Activated T-cell treated with anti-CD3 and anti-CD28 coated beads, Interleukin-2, amount 50 U/mL, for 72 hours (primary cell): ENCODE data around the gene P2RX2. TPM values are rescaled to one million over a fixed set of nuclear protein-coding genes. Genes with fewer than 3 reads are reported as not detected.

Experiments
- ATAC-seq, 2 donors: fragments of 150-1000 bp; cut with Tn5 transposase; replicated peaks in 1 of 2; 2 replicates each; pipeline ENCODE4 v1.10.0; 2021; ENCODE audit warnings: moderate library complexity in 2 of 2, mild to moderate bottlenecking in 1 of 2
- DNase-seq, 2 donors: peaks; one replicate each; pipeline ENCODE4 v3.0.0; 2021 to 2022; ENCODE audit warnings: mixed read lengths in 1 of 2
- H3K27ac Mint-ChIP-seq: one replicate; pipeline ENCODE4 v1.8.0; 2022; ENCODE audit warnings: mild to moderate bottlenecking, moderate library complexity, mixed read lengths
- H3K27me3 Mint-ChIP-seq: one replicate; pipeline ENCODE4 v1.8.0; 2022; ENCODE audit warnings: low read depth, mixed read lengths
- H3K36me3 Mint-ChIP-seq, 2 donors: one replicate each; pipeline ENCODE4 v1.8.0; 2022; ENCODE audit warnings: mixed read lengths in 2 of 2, mild to moderate bottlenecking in 1 of 2; ENCODE audit not compliant: insufficient read depth in 2 of 2
- H3K4me1 Mint-ChIP-seq: one replicate; pipeline ENCODE4 v1.8.0; 2022; ENCODE audit warnings: low read depth, mixed read lengths
- H3K4me3 Mint-ChIP-seq, 2 donors: one replicate each; pipeline ENCODE4 v1.8.0; 2022; ENCODE audit warnings: mild to moderate bottlenecking in 2 of 2, mixed read lengths in 2 of 2, moderate library complexity in 2 of 2
- H3K9me3 Mint-ChIP-seq, 2 donors: one replicate each; pipeline ENCODE4 v1.8.0; 2022; ENCODE audit warnings: mixed read lengths in 2 of 2
- total RNA-seq, 2 donors: library from RNA; stranded (reverse); gene quantifications; one replicate each; pipeline ENCODE4 v1.2.3, GENCODE V29; 2022

P2RX2 gene
- total RNA-seq, 2 donors from 2014 or later = not detected

DNA sequence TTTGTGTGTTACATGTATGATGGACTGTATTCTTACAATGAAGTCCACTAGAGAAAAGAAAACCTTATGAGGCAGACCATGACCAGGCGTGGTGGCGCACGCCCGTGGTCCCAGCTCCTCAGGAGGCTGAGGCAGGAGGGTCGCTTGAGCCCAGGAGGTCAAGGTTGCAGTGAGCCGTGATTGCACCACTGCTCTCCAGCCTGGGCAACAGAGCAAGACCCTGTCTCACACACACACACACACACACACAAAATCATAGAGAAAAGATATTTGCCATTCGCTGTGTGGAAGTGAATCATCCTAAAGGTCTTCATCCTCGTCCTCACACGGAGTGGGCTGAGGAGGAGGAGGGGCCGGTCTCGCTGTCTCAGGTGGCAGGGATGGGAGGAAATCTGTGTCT, 40.5 kb upstream of the P2RX2 start:
- Mint-ChIP-seq H3K4me1 (no peaks in the 10 kb centered on the region), H3K27ac (no peak overlapping the region), H3K36me3 (peaks cover 0 to 3% of the 10 kb centered on the region in 2 donors), H3K9me3 (no peaks in the 10 kb centered on the region), H3K4me3 (no peak overlapping the region), H3K27me3 (no peaks in the 10 kb centered on the region)
- no peak for ATAC-seq
- no peak for DNase-seq

DNA sequence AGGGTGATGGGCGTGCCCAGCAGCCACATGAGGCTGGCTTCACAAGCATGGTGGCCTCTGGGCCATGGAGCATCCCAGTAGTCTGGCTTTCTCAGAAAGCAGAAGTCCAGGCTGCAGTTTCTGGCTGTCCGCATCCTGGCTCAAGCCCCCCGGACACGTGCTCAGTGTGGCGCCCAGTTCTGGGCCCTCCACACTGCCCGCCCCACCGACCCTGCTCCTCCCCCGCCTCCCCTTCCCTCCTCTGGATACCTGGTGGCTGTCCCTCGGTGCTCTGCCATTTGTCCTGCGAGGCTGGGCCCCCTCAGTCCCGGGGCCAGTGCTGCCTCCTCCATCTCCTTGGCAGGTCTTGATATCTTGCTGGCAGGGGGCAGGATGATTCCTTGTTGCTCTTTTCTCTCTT, 39.8 kb upstream of the P2RX2 start:
- DNase-seq (no peak), ATAC-seq (no peak)
- Mint-ChIP-seq H3K27me3 (no peaks in the 10 kb centered on the region), H3K9me3 (no peaks in the 10 kb centered on the region), H3K27ac (no peak overlapping the region), H3K4me1 (no peaks in the 10 kb centered on the region), H3K4me3 (no peak overlapping the region), H3K36me3 (peaks cover 2 to 3% of the 10 kb centered on the region in 2 donors)

DNA sequence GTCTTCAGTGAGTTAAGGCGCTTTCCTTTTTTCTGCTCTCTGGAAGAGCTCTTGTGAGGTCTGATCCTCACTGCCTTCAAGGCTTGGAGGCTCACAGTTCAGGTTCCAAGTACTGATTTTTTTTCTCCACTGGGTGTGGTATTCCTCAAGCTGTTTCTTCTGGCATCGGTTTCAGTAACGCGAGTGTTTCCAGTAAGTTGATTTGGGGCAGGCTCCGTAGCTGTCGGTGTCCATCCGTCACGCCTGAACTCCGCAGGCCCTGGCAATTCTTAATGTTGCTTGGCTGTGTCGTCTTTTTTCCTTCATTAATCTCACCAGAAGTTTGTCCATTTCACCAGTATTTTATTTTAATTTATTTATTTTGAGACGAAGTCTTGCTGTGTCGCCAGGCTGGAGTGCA, 38.8 kb upstream of the P2RX2 start:
- no peak for ATAC-seq
- no peaks in the 10 kb centered on the region for H3K4me1 Mint-ChIP-seq

DNA sequence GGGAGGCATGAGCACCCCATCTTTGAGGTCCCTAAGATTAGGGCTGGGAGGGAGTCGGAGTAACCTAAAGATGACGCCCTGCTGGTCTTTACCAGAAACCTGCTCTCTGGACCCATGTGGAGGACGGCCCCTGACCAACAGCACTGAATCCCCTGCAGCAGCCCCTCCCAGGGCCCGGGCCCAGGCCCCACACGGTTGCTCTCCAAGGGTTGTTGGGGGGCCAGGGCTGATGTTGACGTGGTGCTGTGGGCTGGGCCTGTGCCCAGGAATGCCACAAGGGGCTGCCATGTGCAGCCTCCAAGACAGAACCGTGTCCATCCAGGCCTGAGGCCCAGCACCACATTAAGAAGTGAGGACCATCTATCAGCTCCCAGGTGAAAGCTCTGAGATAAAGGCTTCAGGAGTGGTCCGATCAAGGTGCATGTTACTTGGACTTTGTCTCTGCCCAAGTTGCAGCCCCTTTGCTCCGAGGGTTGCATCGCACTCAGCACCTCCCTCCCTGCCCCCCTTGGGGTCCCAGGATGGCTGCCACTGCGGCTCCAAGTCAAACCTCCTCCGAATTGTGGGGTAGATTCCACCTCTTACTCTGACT, 37.8 kb upstream of the P2RX2 start:
- H3K4me1 Mint-ChIP-seq = no peaks in the 10 kb centered on the region
- H3K9me3 Mint-ChIP-seq = no peaks in the 10 kb centered on the region
- ATAC-seq (no peak), DNase-seq (no peak)
- H3K27ac Mint-ChIP-seq = no peak overlapping the region
- H3K4me3 Mint-ChIP-seq = no peak overlapping the region
- no peaks in the 10 kb centered on the region for H3K27me3 Mint-ChIP-seq
- peaks cover 3 to 4% of the 10 kb centered on the region in 2 donors for H3K36me3 Mint-ChIP-seq

More for the DNA sequence above, 38.8 kb upstream of the P2RX2 start:
- DNase-seq = no peak
- H3K36me3 Mint-ChIP-seq = peaks cover 3 to 4% of the 10 kb centered on the region in 2 donors
- H3K27me3 Mint-ChIP-seq = no peaks in the 10 kb centered on the region
- H3K4me3 Mint-ChIP-seq = no peak overlapping the region
- no peaks in the 10 kb centered on the region for H3K9me3 Mint-ChIP-seq
- no peak overlapping the region for H3K27ac Mint-ChIP-seq

DNA sequence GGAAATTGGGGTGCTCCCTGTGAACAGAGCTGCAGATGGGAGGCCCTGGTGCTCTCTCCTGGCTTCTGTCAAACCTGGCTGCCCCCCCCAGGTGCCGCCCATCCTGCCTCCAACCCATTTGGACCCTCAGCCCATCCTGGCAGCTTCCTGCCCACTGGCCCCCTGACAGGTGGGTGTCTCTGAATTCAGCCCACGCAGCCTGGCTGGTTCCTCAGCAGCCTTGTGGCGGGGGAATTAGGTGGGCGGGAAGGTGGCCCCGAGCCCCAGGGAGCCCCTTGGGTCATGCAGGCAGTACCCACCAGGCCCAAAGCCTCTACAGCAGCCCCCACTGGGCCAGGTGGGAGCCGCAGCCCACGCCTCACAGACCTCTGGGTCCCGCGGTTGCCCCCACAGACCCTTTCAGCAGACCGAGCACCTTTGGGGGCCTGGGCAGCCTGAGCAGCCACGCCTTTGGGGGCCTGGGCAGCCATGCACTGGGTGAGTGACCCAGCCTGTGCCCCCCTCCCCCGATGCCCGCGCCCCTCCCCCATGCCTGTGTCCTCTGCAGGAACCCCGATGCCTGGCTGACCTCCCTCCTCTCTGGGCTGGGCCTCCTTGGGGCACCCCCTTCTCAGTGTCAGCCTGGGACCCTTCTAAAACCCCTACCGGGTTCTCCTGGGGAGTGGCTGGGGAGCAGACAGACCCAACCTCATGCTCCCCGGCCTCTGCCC, 37.1 kb upstream of the P2RX2 start:
- H3K27ac Mint-ChIP-seq = no peak overlapping the region
- no peaks in the 10 kb centered on the region for H3K9me3 Mint-ChIP-seq
- H3K36me3 Mint-ChIP-seq = peaks cover 3 to 4% of the 10 kb centered on the region in 2 donors
- H3K27me3 Mint-ChIP-seq = no peaks in the 10 kb centered on the region
- H3K4me1 Mint-ChIP-seq = no peaks in the 10 kb centered on the region
- no peak overlapping the region for H3K4me3 Mint-ChIP-seq
- no peak for ATAC-seq
- no peak for DNase-seq

DNA sequence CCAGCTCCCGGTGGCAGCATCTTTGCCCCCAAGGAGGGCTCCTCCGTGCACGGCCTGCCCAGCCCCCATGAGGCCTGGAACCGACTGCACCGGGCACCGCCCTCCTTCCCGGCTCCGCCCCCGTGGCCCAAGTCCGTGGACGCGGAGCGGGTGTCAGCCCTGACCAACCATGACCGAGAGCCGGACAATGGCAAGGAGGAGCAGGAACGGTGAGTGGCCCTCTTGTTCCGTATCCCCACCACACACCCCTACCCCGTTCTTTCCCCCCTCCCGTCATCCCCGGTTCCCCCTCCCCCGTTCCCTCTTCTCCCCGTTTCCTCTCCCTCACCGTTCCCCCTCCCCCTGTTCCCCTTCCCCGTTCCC, 36.5 kb upstream of the P2RX2 start:
- DNase-seq = no peak
- no peak for ATAC-seq
- H3K4me3 Mint-ChIP-seq = no peak overlapping the region
- H3K4me1 Mint-ChIP-seq = no peaks in the 10 kb centered on the region
- H3K36me3 Mint-ChIP-seq = peaks cover 3 to 4% of the 10 kb centered on the region in 2 donors
- H3K9me3 Mint-ChIP-seq = no peaks in the 10 kb centered on the region
- no peak overlapping the region for H3K27ac Mint-ChIP-seq
- H3K27me3 Mint-ChIP-seq = no peaks in the 10 kb centered on the region

DNA sequence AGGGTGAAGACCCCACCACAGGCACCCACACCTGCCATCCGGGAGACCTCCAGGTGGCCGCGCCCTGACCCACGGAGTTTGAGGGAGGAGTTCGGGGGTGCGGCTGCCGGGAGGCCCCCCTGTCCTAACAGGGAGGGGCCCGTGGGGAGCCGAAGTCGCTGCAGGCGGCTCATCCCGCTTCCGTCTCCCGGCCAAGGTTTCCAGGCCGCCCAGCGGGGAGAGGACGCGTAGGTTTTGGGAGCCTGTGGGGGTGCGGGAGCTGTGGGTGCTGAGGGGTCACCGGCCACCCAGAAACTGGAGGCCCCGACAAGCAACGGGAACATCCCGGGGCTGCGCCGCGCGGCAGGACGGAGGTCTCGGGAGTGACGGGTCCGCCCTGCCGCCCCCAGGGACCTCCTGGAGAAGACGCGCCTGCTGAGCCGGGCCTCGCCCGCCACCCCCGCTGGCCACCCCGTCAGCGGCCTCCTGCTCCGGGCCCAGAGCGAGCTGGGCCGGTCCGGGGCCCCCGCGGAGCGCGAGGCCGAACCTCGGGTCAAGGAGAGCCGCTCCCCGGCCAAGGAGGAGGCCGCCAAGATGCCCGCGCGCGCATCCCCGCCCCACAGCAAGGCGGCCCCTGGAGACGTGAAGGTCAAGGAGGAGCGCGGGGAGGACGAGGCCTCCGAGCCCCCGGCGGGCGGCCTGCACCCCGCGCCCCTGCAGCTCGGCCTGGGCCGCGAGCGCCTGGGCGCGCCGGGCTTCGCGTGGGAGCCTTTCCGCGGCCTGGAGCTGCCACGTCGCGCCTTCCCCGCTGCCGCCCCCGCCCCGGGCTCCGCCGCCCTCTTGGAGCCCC, 35.8 kb upstream of the P2RX2 start:
- H3K4me1 Mint-ChIP-seq = no peaks in the 10 kb centered on the region
- ATAC-seq (no peak), DNase-seq (no peak)
- H3K36me3 Mint-ChIP-seq = peaks cover 3 to 4% of the 10 kb centered on the region in 2 donors
- H3K27ac Mint-ChIP-seq = no peak overlapping the region
- H3K4me3 Mint-ChIP-seq = no peak overlapping the region
- no peaks in the 10 kb centered on the region for H3K27me3 Mint-ChIP-seq
- no peaks in the 10 kb centered on the region for H3K9me3 Mint-ChIP-seq

DNA sequence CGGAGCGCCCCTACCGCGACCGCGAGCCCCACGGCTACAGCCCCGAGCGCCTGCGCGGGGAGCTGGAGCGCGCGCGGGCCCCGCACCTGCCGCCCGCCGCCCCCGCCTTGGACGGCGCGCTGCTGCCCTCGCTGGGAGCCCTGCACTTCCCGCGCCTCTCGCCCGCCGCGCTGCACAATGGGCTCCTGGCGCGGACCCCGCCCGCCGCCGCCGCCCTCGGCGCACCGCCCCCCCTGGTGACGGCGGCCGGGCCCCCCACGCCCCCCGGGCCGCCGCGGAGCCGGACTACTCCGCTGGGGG, 35.2 kb upstream of the P2RX2 start:
- no peaks in the 10 kb centered on the region for H3K4me1 Mint-ChIP-seq

DNA sequence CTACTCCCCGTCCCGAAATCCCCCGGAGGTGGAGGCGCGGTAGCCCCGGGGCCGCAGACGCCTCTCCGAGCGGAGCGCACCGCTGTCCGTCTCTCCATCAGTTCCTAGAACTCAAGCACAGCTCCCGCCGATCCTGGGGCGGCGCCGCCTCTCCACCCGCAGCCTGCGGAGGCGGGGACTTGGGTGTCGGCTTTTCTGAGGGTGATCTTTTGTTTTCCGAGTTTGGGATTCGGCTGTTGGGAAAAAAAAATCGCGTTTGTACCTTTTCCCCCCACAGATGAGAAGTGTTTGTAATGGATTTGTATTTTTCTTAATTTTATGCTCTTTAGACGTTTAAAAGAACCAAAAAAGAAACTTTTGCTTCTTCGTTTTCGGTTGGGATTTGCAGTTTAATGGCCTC, 34.8 kb upstream of the P2RX2 start:
- H3K9me3 Mint-ChIP-seq = no peaks in the 10 kb centered on the region
- no peaks in the 10 kb centered on the region for H3K4me1 Mint-ChIP-seq
- H3K36me3 Mint-ChIP-seq = peaks cover 0 to 4% of the 10 kb centered on the region in 2 donors
- DNase-seq (no peak), ATAC-seq (no peak)
- H3K4me3 Mint-ChIP-seq = no peak overlapping the region
- no peak overlapping the region for H3K27ac Mint-ChIP-seq
- no peaks in the 10 kb centered on the region for H3K27me3 Mint-ChIP-seq

More for the DNA sequence above, 35.2 kb upstream of the P2RX2 start:
- Mint-ChIP-seq H3K4me3 (no peak overlapping the region), H3K36me3 (peaks cover 0 to 4% of the 10 kb centered on the region in 2 donors), H3K9me3 (no peaks in the 10 kb centered on the region), H3K27ac (no peak overlapping the region), H3K27me3 (no peaks in the 10 kb centered on the region)
- ATAC-seq = no peak
- DNase-seq = no peak

DNA sequence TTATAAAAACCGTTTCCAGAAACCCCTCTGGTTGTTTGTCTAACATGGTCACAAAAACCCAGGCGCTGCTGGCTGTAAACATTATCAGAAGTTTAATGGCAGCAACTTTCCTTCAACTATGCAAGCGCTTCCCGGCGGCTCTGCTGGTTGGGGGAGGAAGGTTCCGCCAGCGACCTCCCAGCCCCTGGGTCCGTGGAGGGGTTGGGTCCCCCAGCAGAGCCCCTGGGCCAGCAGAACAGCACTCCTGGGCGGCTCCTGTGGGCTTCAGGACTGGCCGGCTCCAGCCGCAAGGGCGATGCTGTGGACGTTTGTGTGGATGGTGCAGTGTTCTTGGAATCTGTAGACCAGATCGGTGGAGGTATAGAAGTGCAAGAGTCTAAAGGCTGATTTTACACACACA, 34.1 kb upstream of the P2RX2 start:
- no peak for ATAC-seq
- Mint-ChIP-seq H3K4me1 (no peaks in the 10 kb centered on the region), H3K27ac (no peak overlapping the region), H3K27me3 (no peaks in the 10 kb centered on the region), H3K4me3 (no peak overlapping the region), H3K9me3 (no peaks in the 10 kb centered on the region), H3K36me3 (peaks cover 0 to 4% of the 10 kb centered on the region in 2 donors)
- no peak for DNase-seq

DNA sequence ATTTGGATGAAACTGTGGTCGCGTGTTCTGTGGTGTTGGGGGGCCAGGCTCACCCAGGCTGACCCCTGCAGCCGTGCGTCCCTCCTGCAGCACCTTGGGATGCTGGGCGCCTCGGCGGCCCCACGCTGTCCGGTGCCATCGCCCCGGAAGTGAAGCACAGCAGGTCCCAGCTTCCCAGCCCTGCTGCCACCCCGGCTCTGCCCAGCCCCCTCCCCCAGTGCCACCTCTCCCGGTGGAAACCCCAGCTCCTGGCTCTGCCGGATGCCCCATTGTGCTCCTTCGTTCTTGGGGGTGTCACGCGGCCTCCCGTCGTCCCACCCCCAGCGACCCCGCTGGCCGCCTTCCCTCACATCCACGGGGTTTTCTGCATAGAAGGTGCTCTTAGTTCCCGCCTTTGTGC, 33.4 kb upstream of the P2RX2 start:
- ATAC-seq (no peak), DNase-seq (no peak)
- H3K27me3 Mint-ChIP-seq = no peaks in the 10 kb centered on the region
- H3K9me3 Mint-ChIP-seq = no peaks in the 10 kb centered on the region
- H3K4me1 Mint-ChIP-seq = no peaks in the 10 kb centered on the region
- H3K36me3 Mint-ChIP-seq = peaks cover 0 to 4% of the 10 kb centered on the region in 2 donors
- H3K27ac Mint-ChIP-seq = no peak overlapping the region
- no peak overlapping the region for H3K4me3 Mint-ChIP-seq

DNA sequence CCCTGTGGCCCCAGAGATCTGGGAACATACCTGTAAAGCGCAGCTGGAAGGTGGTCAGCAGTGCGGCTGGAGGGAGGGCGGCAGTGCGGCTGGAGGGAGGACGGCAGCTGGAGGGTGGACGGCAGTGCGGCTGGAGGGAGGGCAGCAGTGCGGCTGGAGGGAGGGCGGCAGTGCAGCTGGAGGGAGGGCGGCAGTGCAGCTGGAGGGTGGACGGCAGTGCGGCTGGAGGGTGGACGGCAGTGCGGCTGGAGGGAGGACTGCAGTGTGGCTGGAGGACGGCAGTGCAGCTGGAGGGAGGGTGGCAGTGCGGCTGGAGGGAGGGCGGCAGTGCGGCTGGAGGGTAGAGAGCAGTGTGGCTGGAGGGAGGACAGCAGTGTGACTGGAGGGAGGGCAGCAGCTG, 31.6 kb upstream of the P2RX2 start:
- Mint-ChIP-seq H3K4me3 (no peak overlapping the region), H3K36me3 (peaks cover 0 to 4% of the 10 kb centered on the region in 2 donors), H3K27ac (no peak overlapping the region), H3K4me1 (no peaks in the 10 kb centered on the region), H3K9me3 (no peaks in the 10 kb centered on the region), H3K27me3 (no peaks in the 10 kb centered on the region)
- no peak for DNase-seq
- no peak for ATAC-seq

DNA sequence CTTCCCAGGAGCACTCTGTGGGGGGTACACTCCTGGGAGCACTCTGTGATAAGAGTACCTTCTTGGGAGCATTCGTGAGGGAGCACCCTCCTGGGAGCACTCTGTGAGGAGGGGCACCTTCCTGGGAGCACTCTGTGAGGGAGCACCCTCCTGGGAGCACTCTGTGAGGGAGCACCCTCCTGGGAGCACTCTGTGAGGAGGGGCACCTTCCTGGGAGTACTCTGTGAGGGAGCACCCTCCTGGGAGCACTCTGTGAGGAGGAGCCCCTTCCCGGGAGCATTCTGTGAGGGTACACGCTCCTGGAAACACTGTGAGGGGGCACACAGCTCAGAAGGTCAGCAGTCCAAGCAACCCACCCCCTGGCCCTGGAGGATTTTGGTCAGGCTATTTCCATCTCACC, 30.8 kb upstream of the P2RX2 start:
- ATAC-seq = no peak
- no peaks in the 10 kb centered on the region for H3K27me3 Mint-ChIP-seq
- no peaks in the 10 kb centered on the region for H3K4me1 Mint-ChIP-seq
- H3K4me3 Mint-ChIP-seq = no peak overlapping the region
- no peaks in the 10 kb centered on the region for H3K9me3 Mint-ChIP-seq
- H3K36me3 Mint-ChIP-seq = peaks cover 0 to 4% of the 10 kb centered on the region in 2 donors
- no peak overlapping the region for H3K27ac Mint-ChIP-seq
- no peak for DNase-seq
